ENCODE results near the gene MOSPD3. TPM values are rescaled to one million over a fixed set of nuclear protein-coding genes. Genes with fewer than 3 reads are reported as not detected.

MOSPD3 gene
- total and polyA plus RNA-seq, 2 of the 8 experiments (the other 6 are each of a cell fraction or from before 2014, with no cell fraction given): 20.7 to 21.4 TPM

DNA sequence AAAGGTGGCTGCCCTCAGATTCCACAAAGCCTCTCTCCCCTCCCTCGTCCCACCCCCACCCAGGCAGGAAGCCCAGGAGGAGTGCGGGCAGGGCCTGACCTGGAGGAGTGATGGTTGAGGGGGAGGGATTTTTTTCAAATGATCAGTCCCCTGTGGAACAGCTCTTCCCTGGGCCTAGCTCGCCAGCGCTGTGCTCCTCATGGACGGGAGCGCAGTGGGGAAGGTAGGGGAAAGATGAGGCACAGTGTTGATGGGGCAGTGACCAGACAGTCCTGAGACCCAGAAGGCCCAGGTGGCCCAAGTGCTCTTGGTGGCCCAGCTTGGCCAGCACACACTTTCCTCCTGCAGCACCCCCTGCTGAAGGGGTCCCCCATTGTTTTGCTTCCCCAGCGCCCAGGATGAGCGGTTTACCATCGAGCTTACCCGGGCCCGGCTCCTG, 47.2 kb upstream of the MOSPD3 start:
- TF ChIP-seq POU5F1 (IDR thresholded peaks at IDR 0.05; ENCODE audit: low read depth, low read length) (no peak), SIX5 (IDR thresholded peaks at IDR 0.05; ENCODE audit: low read depth, low read length) (no peak), SAP30 (IDR thresholded peaks at IDR 0.05; ENCODE audit: insufficient read depth, insufficient replicate concordance, low read length) (no peak), BCL11A (IDR thresholded peaks at IDR 0.05; ENCODE audit: low read depth in 2 of 2, low read length in 2 of 2) (no peak), KDM5A (IDR thresholded peaks at IDR 0.05; ENCODE audit: low read length) (no peak), KDM1A (IDR thresholded peaks at IDR 0.05; ENCODE audit: borderline replicate concordance, low read length) (no peak), ASH2L (IDR thresholded peaks at IDR 0.05; ENCODE audit: low read length) (no peak), GTF2F1 (IDR thresholded peaks at IDR 0.05; ENCODE audit: borderline replicate concordance, low read depth, low read length) (no peak), POLR2A (IDR thresholded peaks at IDR 0.05; ENCODE audit: control extremely low read depth in 1 of 2, low read depth in 2 of 2, low read length in 2 of 2) (no peak), SUZ12 (IDR thresholded peaks at IDR 0.05; ENCODE audit: low read length) (no peak)
- TF ChIP-seq, protein P1, sequence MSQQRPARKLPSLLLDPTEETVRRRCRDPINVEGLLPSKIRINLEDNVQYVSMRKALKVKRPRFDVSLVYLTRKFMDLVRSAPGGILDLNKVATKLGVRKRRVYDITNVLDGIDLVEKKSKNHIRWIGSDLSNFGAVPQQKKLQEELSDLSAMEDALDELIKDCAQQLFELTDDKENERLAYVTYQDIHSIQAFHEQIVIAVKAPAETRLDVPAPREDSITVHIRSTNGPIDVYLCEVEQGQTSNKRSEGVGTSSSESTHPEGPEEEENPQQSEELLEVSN (IDR thresholded peaks at IDR 0.05): no peak
- peaks cover 0 to 3% of the 10 kb centered on the region in 2 experiments for H4K20me1 ChIP-seq (replicated peaks in 1 of 2; ENCODE audit: control insufficient read depth in 1 of 2, insufficient read depth in 2 of 2, low read length in 2 of 2)
- no peak overlapping the region for H2BK120ac ChIP-seq (replicated peaks; ENCODE audit: low read depth, low read length)
- no peak overlapping the region for H2BK5ac ChIP-seq (ENCODE audit: low read depth, low read length)
- no peak overlapping the region for H3K27ac ChIP-seq (ENCODE audit: low read depth, low read length)
- no peak overlapping the region for H3K18ac ChIP-seq (ENCODE audit: extremely low read depth, low read length)
- H2BK12ac ChIP-seq (ENCODE audit: low read depth, low read length): 0 out of 2 replicates have a peak overlapping the region, but pooled peaks have one; percentile 60
- no peak overlapping the region for H2AFZ ChIP-seq (ENCODE audit: low read length)
- no peaks in the 10 kb centered on the region for H3K36me3 ChIP-seq (ENCODE audit: control insufficient read depth in 2 of 4, insufficient read depth in 4 of 4, low read length in 3 of 4)
- DNase-seq (ENCODE audit: low read depth in 1 of 2, low spot score in 2 of 2): no peak
- H2BK15ac ChIP-seq (ENCODE audit: low read length): no peak overlapping the region
- no peak overlapping the region for H2AK5ac ChIP-seq (ENCODE audit: low read depth, low read length)
- peaks cover 0 to 23% (median 9%) of the 10 kb centered on the region in 4 experiments; a peak in 6 of 7 replicates for H3K4me1 ChIP-seq (replicated peaks in 1 of 4; ENCODE audit: control insufficient read depth in 3 of 4, insufficient read depth in 4 of 4, low read length in 3 of 4)
- H3K23me2 ChIP-seq (ENCODE audit: low read depth, low read length): peaks cover 7% of the 10 kb centered on the region; the same call in 1 of the 2 replicates
- H3K4me3 ChIP-seq (ENCODE audit: extremely low read depth in 1 of 4, insufficient read depth in 2 of 4, low read depth in 3 of 4, low read length in 4 of 4): no peak overlapping the region
- peaks cover 2% of the 10 kb centered on the region; the same call in 1 of the 2 replicates for H3K79me1 ChIP-seq (ENCODE audit: low read depth, low read length)
- POLR2A ChIA-PET (ENCODE audit: partially characterized antibody): interaction anchor here (0.6 to 2.6 kb wide), 6 partner anchors 8 to 190 kb away, joined by 3 to 11 read pairs (median 4); partner anchors contain the start of genes FBXO24 and LRCH4
- H4K5ac ChIP-seq (ENCODE audit: insufficient read length, low read depth, low read length): no peak overlapping the region
- no peak overlapping the region for H3K56ac ChIP-seq (replicated peaks; ENCODE audit: insufficient read length, low read depth, low read length)
- H3K27me3 ChIP-seq (replicated peaks in 1 of 4; ENCODE audit: control insufficient read depth in 3 of 4, extremely low read depth in 1 of 4, insufficient read depth in 3 of 4, low read length in 3 of 4): no peaks in the 10 kb centered on the region; a peak in 1 of 7 replicates
- H3K4ac ChIP-seq (replicated peaks; ENCODE audit: insufficient read length, low read depth, low read length): no peak overlapping the region
- 87% methylated on average over 11 of the region's 11 CpGs; no CpG with 5 or more reads in 1 of the 2 experiments for WGBS, 2 experiments (ENCODE audit: extremely low coverage in 1 of 2, insufficient coverage in 1 of 2, insufficient read length in 1 of 2, insufficient replicate concordance in 2 of 2, low coverage in 1 of 2, low lambda C conversion rate in 2 of 2, missing lambda C conversion rate in 1 of 2)
- peak overlapping the region; percentile 30; the same call in 1 of the 2 replicates for H4K8ac ChIP-seq (ENCODE audit: extremely low read depth, insufficient read depth, low read length)
- no peaks in the 10 kb centered on the region for H3K9me3 ChIP-seq (ENCODE audit: insufficient read depth in 2 of 2, low read depth in 1 of 2, low read length in 1 of 2)
- CTCF ChIA-PET (ENCODE audit: partially characterized antibody): interaction anchor here (0.6 to 12.7 kb wide), 26 partner anchors 9 to 164 kb away, joined by 3 to 341 read pairs (median 6); partner anchors contain the start of genes AGFG2, FBXO24, LRCH4 and MOSPD3
- H3K4me2 ChIP-seq (ENCODE audit: insufficient read depth in 1 of 2, low read depth in 2 of 2, low read length in 2 of 2): no peak overlapping the region
- no peaks in the 10 kb centered on the region for H3K79me2 ChIP-seq (ENCODE audit: control insufficient read depth in 1 of 2, insufficient read depth in 2 of 2, low read length in 2 of 2)
- no peak overlapping the region for H3K9ac ChIP-seq (replicated peaks in 1 of 4; ENCODE audit: extremely low read depth in 1 of 4, low read depth in 3 of 4, low read length in 3 of 4)
- no peak for FAIRE-seq
- H3K14ac ChIP-seq (ENCODE audit: insufficient read length): no peak overlapping the region
- no peak overlapping the region for H3K23ac ChIP-seq (ENCODE audit: insufficient read length)
- H2BK20ac ChIP-seq (ENCODE audit: low read length): no peak overlapping the region
- H4K91ac ChIP-seq (replicated peaks; ENCODE audit: insufficient read length, low read length): no peak overlapping the region
